DOHH2 (cell line): ENCODE measurements around the gene NCAN.

Source experiments
- H3F3A ChIP-seq: fragments of 200-600 bp; sonication (generic), shearing (Covaris generic); 2 replicates; pipeline ENCODE4 v1.6.0; 2016; ENCODE audit warnings: antibody characterized with exemption, mild to moderate bottlenecking; ENCODE audit not compliant: control insufficient read depth, insufficient read depth
- H3K27ac ChIP-seq: fragments of 200-600 bp; sonication (generic); 2 replicates; pipeline ENCODE4 v1.5.1; 2014; ENCODE audit warnings: low read depth, mild to moderate bottlenecking, low read length, moderate library complexity
- H3K27me3 ChIP-seq: fragments of 200-600 bp; sonication (generic); 2 replicates; pipeline ENCODE4 v1.6.1; 2014; ENCODE audit warnings: mild to moderate bottlenecking, low read length, mixed read lengths; ENCODE audit not compliant: control insufficient read depth
- H3K36me3 ChIP-seq: fragments of 200-600 bp; sonication (generic); 2 replicates; pipeline ENCODE4 v1.6.1; 2014; ENCODE audit warnings: mild to moderate bottlenecking, low read length, moderate library complexity, mixed read lengths; ENCODE audit not compliant: control insufficient read depth
- H3K4me1 ChIP-seq: fragments of 200-600 bp; sonication (generic); 2 replicates; pipeline ENCODE4 v1.6.1; 2014; ENCODE audit warnings: mild to moderate bottlenecking, low read length, mixed read lengths; ENCODE audit not compliant: control insufficient read depth
- H3K4me2 ChIP-seq: fragments of 200-600 bp; sonication (generic); 2 replicates; pipeline ENCODE4 v1.6.0; 2014; ENCODE audit warnings: mild to moderate bottlenecking, low read length, moderate library complexity
- H3K4me3 ChIP-seq: fragments of 200-600 bp; sonication (generic); 2 replicates; pipeline ENCODE4 v1.5.1; 2014; ENCODE audit warnings: mild to moderate bottlenecking, low read length, mixed read lengths
- H3K79me2 ChIP-seq: fragments of 200-600 bp; sonication (generic); 2 replicates; pipeline ENCODE4 v1.6.1; 2014; ENCODE audit warnings: mild to moderate bottlenecking, low read length, mixed read lengths; ENCODE audit not compliant: control insufficient read depth
- H3K9me2 ChIP-seq: fragments of 200-600 bp; sonication (generic); replicated peaks from 2 replicates; pipeline ENCODE4 v1.6.1; 2014; ENCODE audit warnings: mild to moderate bottlenecking, low read length, mixed read lengths; ENCODE audit not compliant: control insufficient read depth
- H3K9me3 ChIP-seq: fragments of 200-600 bp; sonication (generic); 2 replicates; pipeline ENCODE4 v1.6.1; 2014; ENCODE audit warnings: antibody characterized with exemption, low read length, mixed read lengths; ENCODE audit not compliant: control insufficient read depth, insufficient read depth
- H4K20me1 ChIP-seq: fragments of 200-600 bp; sonication (generic); 2 replicates; pipeline ENCODE4 v1.6.0; 2014; ENCODE audit warnings: low read depth, mild to moderate bottlenecking, antibody characterized with exemption, low read length, moderate library complexity; ENCODE audit not compliant: control insufficient read depth, insufficient read depth
- CTCF ChIP-seq: fragments of 200-600 bp; sonication (generic); IDR thresholded peaks from one replicate; pipeline ENCODE4 v1.5.1; 2014; ENCODE audit warnings: antibody characterized with exemption, mild to moderate bottlenecking, low read depth, low read length; ENCODE audit not compliant: poor library complexity, severe bottlenecking
- EZH2phosphoT487 ChIP-seq: fragments of 200-600 bp; sonication (generic); IDR thresholded peaks from 2 replicates; pipeline ENCODE4 v1.6.1; 2017; ENCODE audit warnings: borderline replicate concordance, mild to moderate bottlenecking, antibody characterized with exemption, low read length, moderate library complexity, mixed read lengths

NCAN gene

GRCh38 chr19:19179548-19180441 is 32.0 kb upstream of the NCAN start:
- TF ChIP-seq EZH2phosphoT487, result no peak
- TF ChIP-seq CTCF, result no peak
- Histone ChIP-seq H3K4me2 (no peak overlapping the region), H3K4me1 (peaks cover 6% of the 10 kb centered on the region), H3K9me2 (no peaks in the 10 kb centered on the region), H3K79me2 (peaks cover 1% of the 10 kb centered on the region), H3K36me3 (peaks cover 15% of the 10 kb centered on the region), H3F3A (peaks cover 5% of the 10 kb centered on the region; the same call in 1 of the 2 replicates), H3K9me3 (no peaks in the 10 kb centered on the region), H4K20me1 (no peaks in the 10 kb centered on the region), H3K27ac (no peak overlapping the region), H3K27me3 (no peaks in the 10 kb centered on the region), H3K4me3 (no peak overlapping the region)

GRCh38 chr19:19181488-19181998 is 30.2 kb upstream of the NCAN start:
- H3K27me3 ChIP-seq, result no peaks in the 10 kb centered on the region
- no peak overlapping the region for H3K4me3 ChIP-seq
- H3K4me1 ChIP-seq, result peaks cover 6% of the 10 kb centered on the region
- no peaks in the 10 kb centered on the region for H3K9me2 ChIP-seq
- no peaks in the 10 kb centered on the region for H4K20me1 ChIP-seq
- no peak overlapping the region for H3K4me2 ChIP-seq
- peaks cover 13% of the 10 kb centered on the region for H3K79me2 ChIP-seq
- peaks cover 2% of the 10 kb centered on the region for H3K9me3 ChIP-seq
- peaks cover 28% of the 10 kb centered on the region for H3K36me3 ChIP-seq
- H3F3A ChIP-seq, result peaks cover 5% of the 10 kb centered on the region; the same call in 1 of the 2 replicates
- TF ChIP-seq EZH2phosphoT487 (no peak), CTCF (no peak)
- H3K27ac ChIP-seq, result no peak overlapping the region

- H3K79me2 ChIP-seq, result peaks cover 42% of the 10 kb centered on the region
- peak overlapping the region; percentile 26; the same call in 1 of the 2 replicates for H3K27ac ChIP-seq
- H4K20me1 ChIP-seq, result no peaks in the 10 kb centered on the region
- H3K4me1 ChIP-seq, result peaks cover 26% of the 10 kb centered on the region
- 0 out of 2 replicates have a peak overlapping the region, but pooled peaks have one; percentile 26 for H3K4me2 ChIP-seq
- peaks cover 48% of the 10 kb centered on the region for H3K36me3 ChIP-seq
- TF ChIP-seq CTCF (peak; percentile 92), EZH2phosphoT487 (no peak)
- H3K4me3 ChIP-seq, result no peak overlapping the region
- H3F3A ChIP-seq, result peaks cover 5% of the 10 kb centered on the region; the same call in 1 of the 2 replicates
- H3K9me2 ChIP-seq, result no peaks in the 10 kb centered on the region
- peaks cover 5% of the 10 kb centered on the region for H3K9me3 ChIP-seq
- H3K27me3 ChIP-seq, result no peaks in the 10 kb centered on the region
Observed at GRCh38 chr19:19185853-19186740, 25.7 kb upstream of the NCAN start.
